Kidney (tissue), 14 donors: Measurements from ENCODE around the gene RAPGEF6. TPM values are rescaled to one million over a fixed set of nuclear protein-coding genes. Genes with fewer than 3 reads are reported as not detected.
A peak's percentile ranks its signal among the peaks of the same experiment; 100 is the strongest.

Experiments used
- DNase-seq, 5 donors: peaks; one replicate each; pipeline ENCODE4 v3.0.0-alpha.2; 2013 to 2020
- FAIRE-seq: peaks from 2 replicates; lab custom pipeline; 2012; peaks lifted over from hg19 to GRCh38; lab: Jason Lieb, UNC
- H3K27ac ChIP-seq, 2 donors: one replicate each; pipeline ENCODE4 v1.7.0; 2013; ENCODE audit warnings: low read depth in 2 of 2, low read length in 2 of 2, inconsistent platforms in 1 of 2
- H3K27me3 ChIP-seq: one replicate; pipeline ENCODE4 v1.7.1; 2013; ENCODE audit warnings: low read length, inconsistent platforms; ENCODE audit not compliant: control insufficient read depth, insufficient read depth
- H3K36me3 ChIP-seq, 3 donors: one replicate each; pipeline versions ENCODE4 v1.7.0 to v1.7.1; 2013; ENCODE audit warnings: low read length in 3 of 3, control low read depth in 1 of 3, inconsistent platforms in 1 of 3; ENCODE audit not compliant: insufficient read depth in 3 of 3, control insufficient read depth in 2 of 3
- H3K4me1 ChIP-seq, 3 donors: one replicate each; pipeline versions ENCODE4 v1.7.0 to v1.7.1; 2013; ENCODE audit warnings: low read length in 3 of 3, inconsistent platforms in 1 of 3, low read depth in 1 of 3; ENCODE audit not compliant: control insufficient read depth in 2 of 3, insufficient read depth in 2 of 3
- H3K4me3 ChIP-seq, 3 donors: one replicate each; pipeline versions ENCODE4 v1.7.0 to v1.8.1; 2013; ENCODE audit warnings: low read length in 3 of 3, control low read depth in 1 of 3, inconsistent platforms in 1 of 3
- H3K9ac ChIP-seq, 3 donors: one replicate each; pipeline versions ENCODE4 v1.7.0 to v1.7.1; 2013; ENCODE audit warnings: low read length in 3 of 3, control low read depth in 1 of 3, inconsistent platforms in 1 of 3
- H3K9me3 ChIP-seq, 3 donors: one replicate each; pipeline versions ENCODE4 v1.7.0 to v1.7.1; 2013; ENCODE audit warnings: low read length in 3 of 3, control low read depth in 1 of 3, inconsistent platforms in 1 of 3; ENCODE audit not compliant: control insufficient read depth in 2 of 3, insufficient read depth in 1 of 3
- CTCF ChIP-seq: IDR thresholded peaks from 3 replicates; pipeline ENCODE4 v1.5.1; 2012; ENCODE audit warnings: mild to moderate bottlenecking, moderate library complexity, borderline replicate concordance; ENCODE audit not compliant: insufficient read depth; ENCODE audit errors: extremely low read depth
- intact Hi-C: fragments of 100-400 bp; cut with DNase I; formaldehyde crosslinking; loops from one replicate; pipeline ENCODE4 v1.11.1; 2022
- polyA plus RNA-seq: library from polyadenylated mRNA; stranded (reverse); fragments of 350-450 nt; fragmentation: Illumina TruSeq; extraction: RNeasy Lipid Tissue Mini Kit (QIAGEN cat#74804); gene quantifications from one replicate; pipeline ENCODE4 v1.2.3, GENCODE V29; 2014; ENCODE audit warnings: low read depth, low replicate concordance; ENCODE audit not compliant: insufficient read depth
- total RNA-seq: library from RNA; stranded (reverse); fragmentation: NEBNext Ultra II Directional; extraction: Animal tissue kit (Norgen Biotek cat#: 25700); gene quantifications from one replicate; pipeline ENCODE4 v1.2.1, GENCODE V29; 2021
- donor health status: control.
- donor health status: control.
- donor health status: control.
- donor health status: control.
- donor health status: control.
- donor health status: DM: yes; HTN: yes; CAD: no.
- donor health status: Normal renal cell carcinoma (clear cell type).

The RAPGEF6 gene
- total and polyA plus RNA-seq, 2 donors from 2014 or later = 1.8 to 28.6 TPM

- Histone ChIP-seq H3K27me3 (no peaks in the 10 kb centered on the region), H3K36me3 (peaks cover 0 to 2% (median 0%) of the 10 kb centered on the region in 3 donors), H3K9ac (no peak overlapping the region), H3K4me1 (no peaks in the 10 kb centered on the region), H3K27ac (no peak overlapping the region), H3K9me3 (no peaks in the 10 kb centered on the region), H3K4me3 (no peak overlapping the region)
- TF ChIP-seq CTCF = no peak
- FAIRE-seq = no peak
- DNase-seq = no peak
- intact Hi-C loops = no loop called here
These were observed 113.8 kb downstream of the RAPGEF6 start for GRCh38 chr5:131521252-131521651.

- intact Hi-C loops = no loop called here
- Histone ChIP-seq H3K27me3 (no peaks in the 10 kb centered on the region), H3K27ac (no peak overlapping the region), H3K9me3 (no peaks in the 10 kb centered on the region), H3K36me3 (no peaks in the 10 kb centered on the region), H3K9ac (no peak overlapping the region), H3K4me3 (no peak overlapping the region), H3K4me1 (no peaks in the 10 kb centered on the region)
- FAIRE-seq (no peak), DNase-seq (no peak)
- TF ChIP-seq CTCF = no peak
These were observed 119.7 kb downstream of the RAPGEF6 start for GRCh38 chr5:131515348-131515747.

GRCh38 chr5:131514316-131515283 lies 120.4 kb downstream of the RAPGEF6 start:
- no peak overlapping the region for H3K4me3 ChIP-seq
- H3K4me1 ChIP-seq = no peaks in the 10 kb centered on the region
- H3K9ac ChIP-seq = no peak overlapping the region
- H3K27ac ChIP-seq = no peak overlapping the region
- intact Hi-C loops = no loop called here
- H3K27me3 ChIP-seq = no peaks in the 10 kb centered on the region
- no peak for FAIRE-seq
- peak in 1 of 5 donors; percentile 13 for DNase-seq
- H3K9me3 ChIP-seq = no peaks in the 10 kb centered on the region
- no peak for TF ChIP-seq CTCF
- no peaks in the 10 kb centered on the region for H3K36me3 ChIP-seq
